B cell (primary cell): ENCODE data around the gene DAB1.

ENCODE experiments used
- CTCF ChIP-seq: fragments of 200-600 bp; IDR thresholded peaks from one replicate; pipeline ENCODE4 v1.8.0; 2022; ENCODE audit warnings: antibody characterized with exemption, mild to moderate bottlenecking
- EZH2 ChIP-seq: IDR thresholded peaks from 2 replicates; pipeline ENCODE4 v1.6.1; 2012; ENCODE audit warnings: borderline replicate concordance, low read depth, mild to moderate bottlenecking, moderate library complexity, low read length; ENCODE audit not compliant: insufficient read depth, poor library complexity, severe bottlenecking

- no peak for TF ChIP-seq CTCF
- TF ChIP-seq EZH2 = no peak
Observed at GRCh38 chr1:56992318-56993125, 431.3 kb downstream of the DAB1 start.
